ENCODE measurements around the gene DERA.

GRCh38 chr12:16043480-16043879 lies 132.3 kb downstream of the DERA start:
- TF ChIP-seq CTCF (IDR thresholded peaks at IDR 0.05) (no peak), POLR2A (IDR thresholded peaks at IDR 0.05) (no peak), POLR2AphosphoS5 (IDR thresholded peaks at IDR 0.05) (no peak)

All from breast epithelium (tissue), 3 donors.